ENCODE measurements around the gene GSAP. TPM values are rescaled to one million over a fixed set of nuclear protein-coding genes. Genes with fewer than 3 reads are reported as not detected.
"Not testable (repeated sequence)": the region's sequence is repeated elsewhere in the genome, so short reads cannot be mapped to it uniquely, and the experiment has no call there.

The GSAP gene
- total RNA-seq, 1 experiment from 2014 or later, result 2.0 TPM

- peaks cover 16% of the 10 kb centered on the region for H3K9me3 Mint-ChIP-seq
- no peaks in the 10 kb centered on the region for H3K27me3 Mint-ChIP-seq (ENCODE audit: low read depth)
- ATAC-seq (no peak), DNase-seq (ENCODE audit: low spot score) (no peak)
- TF ChIP-seq MAX (CRISPR knock-in tag; IDR thresholded peaks at IDR 0.05) (no peak), NR2C2 (CRISPR knock-in tag; IDR thresholded peaks at IDR 0.05) (no peak), NFYB (CRISPR knock-in tag; conservative IDR thresholded peaks at IDR 0.05; ENCODE audit: low read depth) (no peak), IRF2 (CRISPR knock-in tag; IDR thresholded peaks at IDR 0.05; ENCODE audit: borderline replicate concordance, low read depth) (no peak), CREB1 (CRISPR knock-in tag; IDR thresholded peaks at IDR 0.05) (no peak), NR3C1 (CRISPR knock-in tag; conservative IDR thresholded peaks at IDR 0.05; ENCODE audit: low read depth) (no peak), ZNF532 (CRISPR knock-in tag; IDR thresholded peaks at IDR 0.05; ENCODE audit: borderline replicate concordance) (no peak), SMAD3 (CRISPR knock-in tag; IDR thresholded peaks at IDR 0.05; ENCODE audit: borderline replicate concordance) (no peak)
- POLR2A ChIA-PET, result no interaction called here
- H3K4me1 Mint-ChIP-seq, result peaks cover 9% of the 10 kb centered on the region; the same call in 1 of the 2 replicates
- CTCF ChIA-PET, result no interaction called here
- no peak overlapping the region for H3K4me3 Mint-ChIP-seq
- H3K36me3 Mint-ChIP-seq, result no peaks in the 10 kb centered on the region
- no peak overlapping the region for H3K27ac Mint-ChIP-seq
Measured at GRCh38 chr7:77465256-77465655, 49.1 kb upstream of the GSAP start.

GRCh38 chr7:77464589-77464988, 48.4 kb upstream of the GSAP start:
- Mint-ChIP-seq H3K36me3 (no peaks in the 10 kb centered on the region), H3K4me3 (no peak overlapping the region)

GRCh38 chr7:77463632-77464031, 47.5 kb upstream of the GSAP start:
- POLR2A ChIA-PET; H3K9me3 Mint-ChIP-seq; DNase-seq (ENCODE audit: low spot score); ATAC-seq; H3K36me3 Mint-ChIP-seq; H3K4me3 Mint-ChIP-seq; H3K4me1 Mint-ChIP-seq; CTCF ChIA-PET; H3K27me3 Mint-ChIP-seq (ENCODE audit: low read depth); H3K27ac Mint-ChIP-seq: not testable (repeated sequence)

More at GRCh38 chr7:77464589-77464988, 48.4 kb upstream of the GSAP start:
- H3K27ac Mint-ChIP-seq, result no peak overlapping the region
- no peak for TF ChIP-seq JUN (CRISPR knock-in tag; IDR thresholded peaks at IDR 0.05)
- no peak for TF ChIP-seq KAT7 (CRISPR knock-in tag; IDR thresholded peaks at IDR 0.05; ENCODE audit: borderline replicate concordance)
- TF ChIP-seq PRRX2 (CRISPR knock-in tag; IDR thresholded peaks at IDR 0.05), result no peak
- TF ChIP-seq SP1 (CRISPR knock-in tag; conservative IDR thresholded peaks at IDR 0.05), result no peak
- TF ChIP-seq ZNF671 (CRISPR knock-in tag; IDR thresholded peaks at IDR 0.05), result no peak
- TF ChIP-seq ZNF281 (CRISPR knock-in tag; IDR thresholded peaks at IDR 0.05), result no peak
- no peak for TF ChIP-seq GTF2I (CRISPR knock-in tag; conservative IDR thresholded peaks at IDR 0.05)
- no peak for TF ChIP-seq ZBTB43 (CRISPR knock-in tag; IDR thresholded peaks at IDR 0.05)
- TF ChIP-seq JAZF1 (CRISPR knock-in tag; IDR thresholded peaks at IDR 0.05), result no peak
- TF ChIP-seq AR (CRISPR knock-in tag; IDR thresholded peaks at IDR 0.05), result no peak
- TF ChIP-seq EMX1 (CRISPR knock-in tag; IDR thresholded peaks at IDR 0.05), result no peak
- TF ChIP-seq ZNF138 (CRISPR knock-in tag; conservative IDR thresholded peaks at IDR 0.05), result no peak
- POLR2A ChIA-PET, result no interaction called here
- CTCF ChIA-PET, result no interaction called here
- no peaks in the 10 kb centered on the region for H3K27me3 Mint-ChIP-seq (ENCODE audit: low read depth)
- DNase-seq (ENCODE audit: low spot score) (no peak), ATAC-seq (no peak)
- H3K4me1 Mint-ChIP-seq, result 0 out of 2 replicates have a peak, but pooled peaks cover 5% of the 10 kb centered on the region
- H3K9me3 Mint-ChIP-seq, result peaks cover 10% of the 10 kb centered on the region
